Measurements from ENCODE around the gene MYO3B.

Gene MYO3B

DNA sequence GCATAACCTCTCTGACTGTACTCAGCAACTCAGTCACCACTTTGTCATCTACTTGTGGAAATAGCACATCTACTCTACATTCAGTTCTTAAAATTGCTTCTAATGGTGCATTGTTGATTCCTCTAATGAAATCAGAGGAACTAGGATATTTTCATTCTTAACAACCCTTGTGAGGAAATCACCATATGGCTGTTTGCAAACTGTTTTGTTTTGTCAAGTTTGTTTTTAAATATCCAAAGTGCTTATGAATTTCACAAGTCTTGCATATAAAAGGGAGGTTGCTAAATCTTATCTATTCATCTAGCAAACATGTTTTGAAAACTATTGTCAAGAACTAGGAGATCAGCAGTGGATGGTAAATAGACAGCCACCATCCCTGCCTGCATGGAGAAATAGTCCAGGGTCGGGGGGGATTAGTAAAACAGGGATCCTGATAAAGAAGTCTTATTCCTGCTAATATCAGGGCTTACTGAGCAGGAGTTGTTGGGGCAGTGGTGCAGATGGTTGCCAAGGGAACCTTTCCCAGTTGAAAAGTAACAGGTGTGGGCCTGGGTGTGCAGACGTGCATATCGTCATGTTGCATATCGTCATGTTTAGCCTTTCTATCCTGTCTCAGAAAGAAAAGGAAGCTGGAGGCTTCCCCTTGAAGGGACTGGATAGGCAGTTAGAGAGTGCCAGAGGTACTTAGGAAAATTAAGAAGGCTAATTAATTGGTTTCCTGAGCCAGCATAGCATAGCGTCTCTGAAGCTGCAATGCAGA is 7.5 kb upstream of the MYO3B start:
- DNase-seq (ENCODE audit: extremely low spot score) = no peak
- CTCF ChIA-PET = interaction anchor here (1.0 kb wide), 1 partner anchor 8 kb away, joined by 3 read pairs; no protein-coding TSS in a partner anchor
- POLR2A ChIA-PET = no interaction called here
- TF ChIP-seq, protein P1, sequence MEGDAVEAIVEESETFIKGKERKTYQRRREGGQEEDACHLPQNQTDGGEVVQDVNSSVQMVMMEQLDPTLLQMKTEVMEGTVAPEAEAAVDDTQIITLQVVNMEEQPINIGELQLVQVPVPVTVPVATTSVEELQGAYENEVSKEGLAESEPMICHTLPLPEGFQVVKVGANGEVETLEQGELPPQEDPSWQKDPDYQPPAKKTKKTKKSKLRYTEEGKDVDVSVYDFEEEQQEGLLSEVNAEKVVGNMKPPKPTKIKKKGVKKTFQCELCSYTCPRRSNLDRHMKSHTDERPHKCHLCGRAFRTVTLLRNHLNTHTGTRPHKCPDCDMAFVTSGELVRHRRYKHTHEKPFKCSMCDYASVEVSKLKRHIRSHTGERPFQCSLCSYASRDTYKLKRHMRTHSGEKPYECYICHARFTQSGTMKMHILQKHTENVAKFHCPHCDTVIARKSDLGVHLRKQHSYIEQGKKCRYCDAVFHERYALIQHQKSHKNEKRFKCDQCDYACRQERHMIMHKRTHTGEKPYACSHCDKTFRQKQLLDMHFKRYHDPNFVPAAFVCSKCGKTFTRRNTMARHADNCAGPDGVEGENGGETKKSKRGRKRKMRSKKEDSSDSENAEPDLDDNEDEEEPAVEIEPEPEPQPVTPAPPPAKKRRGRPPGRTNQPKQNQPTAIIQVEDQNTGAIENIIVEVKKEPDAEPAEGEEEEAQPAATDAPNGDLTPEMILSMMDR (IDR thresholded peaks at IDR 0.05; ENCODE audit: control extremely low read depth, extremely low read depth, low read depth, missing control alignments) = no peak

DNA sequence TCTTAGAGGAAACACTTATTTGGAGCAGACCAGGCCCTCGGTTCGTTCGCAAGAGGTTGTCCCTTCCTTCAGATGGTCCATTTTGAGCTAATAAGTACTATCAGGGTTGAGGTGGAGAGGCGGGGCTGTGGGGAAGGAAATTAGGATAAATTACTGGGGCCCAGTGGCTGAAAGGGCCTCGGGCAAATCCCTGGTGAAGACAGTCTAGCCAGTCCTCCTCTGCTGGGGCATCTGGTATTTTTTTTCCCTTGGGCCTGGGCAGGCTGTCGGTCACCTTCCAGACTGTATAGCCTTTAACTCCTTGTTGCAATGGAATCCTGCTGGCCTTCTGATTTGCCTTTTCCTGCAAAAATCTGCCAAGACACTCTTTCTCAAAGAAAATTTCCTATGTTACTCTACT is 1.7 kb upstream of the MYO3B start:
- POLR2A ChIA-PET = no interaction called here
- CTCF ChIA-PET = interaction anchor here (1.2 to 2.3 kb wide), 2 partner anchors 13 to 17 kb away, joined by 3 to 5 read pairs; no protein-coding TSS in a partner anchor
- TF ChIP-seq, protein P1 (IDR thresholded peaks at IDR 0.05; ENCODE audit: control extremely low read depth, extremely low read depth, low read depth, missing control alignments) = no peak
- no peak for DNase-seq (ENCODE audit: extremely low spot score)

DNA sequence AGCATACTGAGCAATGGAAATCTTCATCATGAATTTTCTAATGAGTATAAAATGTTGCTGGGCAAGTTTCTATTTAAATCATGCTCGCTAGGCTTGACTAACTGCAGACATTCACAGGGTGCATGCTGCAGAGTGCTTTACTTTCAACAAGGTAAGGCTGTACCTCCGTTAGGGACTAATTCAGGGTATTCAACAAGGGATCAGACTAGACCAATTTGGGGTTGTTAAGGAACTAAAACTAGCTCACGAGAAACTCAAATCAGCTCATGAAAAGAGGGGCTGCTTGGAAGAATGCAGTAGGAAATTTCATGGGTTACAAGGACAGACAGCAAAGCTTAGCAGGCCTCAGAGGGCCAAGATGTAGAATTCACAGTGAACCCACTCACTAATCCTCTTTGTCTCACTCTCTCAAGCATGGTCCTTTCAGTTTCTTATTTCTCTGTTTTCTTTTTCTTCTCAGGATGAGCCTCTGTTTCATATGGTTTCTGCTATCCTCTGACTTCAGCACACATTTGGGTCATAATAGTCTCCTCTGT is 2.2 kb downstream of the MYO3B start:
- TF ChIP-seq, protein P1 (IDR thresholded peaks at IDR 0.05; ENCODE audit: control extremely low read depth, extremely low read depth, low read depth, missing control alignments) = no peak
- no peak for DNase-seq (ENCODE audit: extremely low spot score)
- ChIA-PET CTCF (interaction anchor here (1.0 kb wide), 1 partner anchor 10 kb away, joined by 3 read pairs; no protein-coding TSS in a partner anchor), POLR2A (no interaction called here)

DNA sequence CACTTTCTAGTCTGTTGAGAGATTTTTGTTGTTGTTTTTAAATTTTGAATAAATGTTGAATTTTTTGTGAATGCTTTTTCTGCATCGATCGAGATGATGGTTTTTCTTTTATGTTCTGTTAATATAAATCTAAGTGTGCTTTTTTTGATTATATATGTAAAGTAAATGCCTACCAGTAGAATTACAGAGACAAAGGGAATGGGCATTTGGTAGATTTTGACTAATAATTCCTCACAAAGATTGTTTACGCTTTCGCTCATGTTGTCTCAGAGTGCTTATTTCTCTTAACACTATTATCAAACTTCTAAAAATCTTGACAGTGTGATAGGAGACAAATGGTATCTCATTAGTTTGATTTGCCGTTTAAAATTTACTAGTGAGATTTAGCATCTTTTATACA is 3.7 kb downstream of the MYO3B start:
- TF ChIP-seq, protein P1 (IDR thresholded peaks at IDR 0.05; ENCODE audit: control extremely low read depth, extremely low read depth, low read depth, missing control alignments) = no peak
- no peak for DNase-seq (ENCODE audit: extremely low spot score)
- POLR2A ChIA-PET = no interaction called here
- CTCF ChIA-PET = no interaction called here

DNA sequence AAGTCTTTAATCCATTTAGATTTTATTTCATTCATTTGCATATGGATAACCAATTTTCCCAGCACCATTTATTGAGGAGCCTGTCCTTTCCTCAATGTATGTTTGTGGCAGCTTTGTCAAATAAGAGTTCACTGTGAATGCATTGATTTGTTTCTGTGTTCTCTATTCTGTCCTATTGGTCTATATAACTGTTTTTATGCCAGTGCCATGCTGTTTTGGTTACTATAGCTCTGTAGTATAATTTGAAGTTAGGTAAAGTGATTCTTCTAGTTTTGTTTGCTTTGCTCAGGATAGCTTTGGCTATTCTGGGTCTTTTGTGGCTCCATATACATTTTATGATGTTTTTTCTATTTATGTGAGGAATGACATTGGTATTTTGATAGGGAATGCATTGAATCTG is 7.4 kb downstream of the MYO3B start:
- ChIA-PET POLR2A (no interaction called here), CTCF (no interaction called here)
- DNase-seq (ENCODE audit: extremely low spot score) = no peak
- TF ChIP-seq, protein P1 (IDR thresholded peaks at IDR 0.05; ENCODE audit: control extremely low read depth, extremely low read depth, low read depth, missing control alignments) = no peak

DNA sequence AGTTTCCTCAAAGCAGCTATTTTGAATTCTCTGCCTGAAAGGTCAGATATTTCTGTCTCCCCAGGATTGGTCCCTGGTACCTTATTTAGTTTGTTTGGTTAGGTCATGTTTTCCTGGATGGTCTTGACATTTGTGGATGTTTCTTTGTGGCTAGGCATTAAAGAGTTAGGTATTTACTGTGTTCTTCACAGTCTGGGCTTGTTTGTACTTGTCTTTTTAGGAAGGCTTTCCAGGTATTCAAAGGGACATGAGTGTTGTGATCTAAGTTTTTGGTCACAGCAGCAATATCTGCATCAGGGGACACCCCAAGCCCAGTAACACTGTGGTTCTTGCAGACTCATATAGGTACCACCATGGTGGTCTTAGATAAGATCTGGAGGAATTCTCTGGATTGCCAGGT is 11.8 kb downstream of the MYO3B start:
- TF ChIP-seq, protein P1 (IDR thresholded peaks at IDR 0.05; ENCODE audit: control extremely low read depth, extremely low read depth, low read depth, missing control alignments) = no peak
- ChIA-PET CTCF (interaction anchor here (1.3 kb wide), 1 partner anchor 10 kb away, joined by 3 read pairs; no protein-coding TSS in a partner anchor), POLR2A (no interaction called here)
- DNase-seq (ENCODE audit: extremely low spot score) = no peak
